SK-N-DZ (cell line): ENCODE measurements around the gene BPGM.

Experiments
- DNase-seq: peaks from one replicate; pipeline ENCODE4 v3.0.0-alpha.2; 2015; ENCODE audit warnings: low spot score

The BPGM gene

DNA sequence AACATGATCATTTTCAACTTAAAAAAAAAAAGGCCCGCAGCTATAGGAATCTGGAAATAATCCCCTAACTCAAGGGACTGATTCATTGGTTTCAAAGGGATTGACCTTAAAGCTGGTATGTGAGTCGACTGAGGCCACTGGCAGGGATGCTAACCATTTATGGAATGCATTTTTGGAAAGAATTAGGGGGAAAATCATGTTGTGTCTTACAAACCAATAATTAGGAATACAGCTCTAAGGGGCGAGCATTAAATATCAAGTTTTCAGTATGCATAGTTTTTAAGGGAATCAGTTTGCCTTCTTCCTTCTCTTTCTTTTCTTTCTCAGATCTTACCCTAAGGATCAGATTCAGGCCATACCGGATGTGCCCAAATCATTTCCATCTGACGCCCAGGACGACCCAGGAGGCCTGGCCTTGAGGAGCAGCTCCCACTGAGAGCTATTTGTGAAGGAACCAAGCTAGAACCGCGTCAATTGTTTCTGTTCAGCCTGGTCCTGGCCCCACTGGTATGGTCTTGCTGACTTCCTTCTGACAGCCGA lies 48.7 kb downstream of the BPGM start:
- no peak for DNase-seq

DNA sequence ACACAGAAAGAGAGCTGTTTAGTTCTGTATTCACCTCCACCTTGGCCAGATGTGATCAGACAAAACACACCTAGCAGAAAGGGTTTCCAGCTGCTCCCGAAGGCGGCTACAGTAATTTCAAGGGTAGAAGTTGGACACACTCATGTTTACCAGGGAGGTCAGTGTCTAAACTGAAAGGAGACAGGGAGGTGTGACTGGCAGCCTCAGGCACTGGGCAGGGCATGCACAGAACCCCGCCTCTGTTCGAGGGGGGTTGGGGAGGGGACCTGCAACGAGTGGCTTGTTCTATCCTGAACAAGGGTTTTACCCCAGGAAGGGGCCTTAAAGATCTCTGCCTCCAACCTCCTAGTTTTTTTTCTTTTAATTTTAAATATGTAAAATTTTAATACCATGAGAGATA lies 49.6 kb downstream of the BPGM start:
- DNase-seq: no peak

GRCh38 chr7:134697205-134697886 lies 50.7 kb downstream of the BPGM start:
- DNase-seq: no peak

DNA sequence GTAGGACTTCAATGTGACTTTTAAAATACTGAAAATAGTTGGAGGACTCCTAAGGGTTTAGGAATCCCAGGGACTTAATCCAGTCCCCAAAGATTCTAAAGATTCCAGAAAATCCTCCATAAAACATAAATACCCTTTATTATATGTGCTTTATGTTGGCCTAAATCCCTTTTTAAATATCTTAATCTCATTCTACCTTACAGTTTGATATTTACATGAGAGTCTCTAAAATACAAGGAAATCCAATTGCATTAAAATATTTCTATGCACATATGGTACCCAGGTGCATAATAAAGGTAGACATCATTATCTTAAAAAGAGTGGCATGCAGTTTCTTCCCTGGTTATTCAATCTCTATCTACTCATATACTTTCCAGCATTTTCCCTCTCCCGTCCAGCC lies 51.8 kb downstream of the BPGM start:
- no peak for DNase-seq

DNA sequence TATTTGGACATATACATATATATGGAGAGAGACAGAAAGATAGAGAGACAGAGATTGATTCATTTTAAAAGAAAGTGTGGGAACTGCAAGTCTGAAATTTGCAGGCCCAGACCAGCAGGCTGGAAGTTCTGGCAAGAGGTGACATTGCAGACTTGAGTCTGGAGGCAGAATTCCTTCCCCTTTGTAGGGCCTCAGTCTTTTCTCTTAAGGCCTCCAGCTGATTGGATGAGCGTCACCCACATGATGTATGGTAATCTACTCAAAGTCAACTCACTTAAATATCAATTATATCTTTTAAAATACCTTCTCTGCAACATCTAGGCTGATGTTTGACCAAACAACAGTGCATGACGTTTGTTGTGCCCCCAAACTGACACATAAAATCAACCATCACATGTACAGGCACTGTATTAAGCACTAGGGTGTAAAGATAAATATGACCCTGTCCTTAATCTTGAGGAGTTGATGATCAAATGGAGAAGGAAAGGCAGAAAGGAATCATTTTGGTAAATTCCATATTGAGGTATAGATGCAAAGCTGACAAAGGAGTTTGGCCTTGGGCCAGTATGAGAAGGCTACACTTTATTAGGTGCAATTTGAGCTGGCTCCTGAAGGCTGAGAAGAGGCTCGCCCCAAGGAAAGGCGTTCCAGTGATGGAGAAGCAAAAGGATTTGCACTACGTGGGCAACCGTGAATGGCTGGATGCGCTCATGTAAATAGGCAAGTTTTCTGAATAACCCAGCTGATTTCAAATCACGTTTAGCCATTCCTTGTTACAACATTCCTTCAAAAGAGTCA lies 52.6 kb downstream of the BPGM start:
- no peak for DNase-seq

DNA sequence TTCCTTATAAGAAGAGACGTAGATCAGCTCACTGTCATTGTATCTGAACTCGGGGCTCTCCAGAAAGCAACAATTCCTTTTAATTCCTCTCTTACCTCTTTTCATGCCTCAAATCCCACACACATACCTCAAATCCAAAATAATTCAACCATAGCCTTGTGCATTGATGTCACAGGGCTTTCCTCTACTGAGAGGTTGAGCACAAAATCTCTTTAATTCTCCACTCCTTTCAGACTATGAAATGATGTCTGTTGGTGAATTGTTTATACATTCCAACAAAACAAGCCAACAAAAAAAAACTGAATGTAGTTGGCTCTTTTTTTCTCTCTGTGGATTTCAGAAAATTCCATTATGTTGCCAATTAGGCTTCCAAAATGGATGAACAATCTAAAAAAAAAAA lies 53.2 kb downstream of the BPGM start:
- DNase-seq: no peak

DNA sequence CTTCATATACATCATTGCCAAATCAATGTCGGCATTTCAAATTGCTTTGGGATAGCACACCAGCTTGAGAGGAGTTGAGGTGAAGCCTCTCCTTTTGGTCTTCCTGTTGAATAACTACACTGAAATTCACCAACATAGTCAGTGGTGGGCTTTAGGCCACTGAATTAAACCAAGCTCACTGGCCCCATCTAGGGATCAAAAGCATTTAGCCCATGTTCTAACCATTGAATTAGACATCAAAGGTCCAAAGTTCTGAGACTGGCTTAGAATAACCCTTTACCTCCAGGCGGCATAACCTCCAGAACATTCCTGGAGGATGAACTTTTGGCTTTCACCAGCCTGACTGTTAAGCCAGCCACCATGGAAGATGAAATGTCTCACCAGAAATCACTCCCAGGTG lies 54.6 kb downstream of the BPGM start:
- DNase-seq: no peak

- no peak for DNase-seq
Measured at GRCh38 chr7:134702366-134703240, 56.0 kb downstream of the BPGM start.

DNA sequence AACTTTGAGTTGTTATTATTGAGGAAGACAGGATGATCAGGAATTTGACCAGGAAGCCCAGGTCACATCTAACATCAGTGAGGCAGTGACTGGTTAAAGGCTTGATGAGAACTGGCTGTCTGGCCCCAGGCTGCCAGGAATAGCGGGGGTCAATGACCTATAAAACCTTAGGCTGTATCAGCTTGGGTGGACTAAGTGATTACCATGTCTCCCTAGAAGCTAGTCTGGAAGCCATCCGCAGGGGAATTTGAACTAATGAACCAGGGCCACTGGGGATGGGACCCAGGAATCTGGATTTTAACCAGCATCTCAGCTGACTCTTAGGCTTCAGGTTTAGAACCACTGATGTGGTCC lies 56.6 kb downstream of the BPGM start:
- DNase-seq: no peak

DNA sequence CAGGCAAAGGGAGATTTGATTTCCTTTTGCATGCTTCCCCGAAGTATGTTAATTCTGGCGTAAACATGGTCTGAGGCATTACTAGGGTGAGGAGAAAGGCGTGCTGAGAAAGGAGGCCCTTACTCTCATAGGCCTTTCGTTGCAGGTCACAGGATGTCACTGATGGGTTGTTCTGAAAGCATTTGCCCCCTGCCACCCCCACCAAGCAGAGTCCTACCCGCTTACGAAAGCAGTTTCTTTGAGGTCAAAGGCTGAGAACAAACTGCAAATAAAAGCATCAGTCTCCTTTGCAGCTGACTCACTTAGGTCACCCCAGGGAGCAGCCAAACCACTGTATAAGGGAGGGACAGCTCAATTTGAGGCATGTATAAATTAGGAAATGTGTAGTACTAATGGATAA lies 57.1 kb downstream of the BPGM start:
- no peak for DNase-seq

DNA sequence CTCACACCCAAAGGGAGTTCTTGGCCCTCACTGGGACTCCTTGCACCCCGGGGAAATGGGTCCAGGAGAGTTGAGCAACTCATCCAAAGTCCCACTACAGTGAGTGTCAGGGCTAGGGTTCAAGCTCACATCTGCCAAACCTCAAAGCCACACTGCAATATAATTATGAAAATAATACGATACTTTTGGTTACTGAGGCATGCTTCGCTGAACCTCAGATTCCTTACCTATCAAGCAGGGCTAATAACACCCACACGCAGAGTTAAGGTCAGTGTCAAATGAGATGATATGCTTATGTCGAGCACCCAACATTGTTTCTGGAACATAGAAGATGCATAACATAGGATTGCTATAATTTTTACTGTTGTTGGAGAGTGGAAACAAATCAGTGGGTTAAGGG lies 58.2 kb downstream of the BPGM start:
- DNase-seq: no peak

DNA sequence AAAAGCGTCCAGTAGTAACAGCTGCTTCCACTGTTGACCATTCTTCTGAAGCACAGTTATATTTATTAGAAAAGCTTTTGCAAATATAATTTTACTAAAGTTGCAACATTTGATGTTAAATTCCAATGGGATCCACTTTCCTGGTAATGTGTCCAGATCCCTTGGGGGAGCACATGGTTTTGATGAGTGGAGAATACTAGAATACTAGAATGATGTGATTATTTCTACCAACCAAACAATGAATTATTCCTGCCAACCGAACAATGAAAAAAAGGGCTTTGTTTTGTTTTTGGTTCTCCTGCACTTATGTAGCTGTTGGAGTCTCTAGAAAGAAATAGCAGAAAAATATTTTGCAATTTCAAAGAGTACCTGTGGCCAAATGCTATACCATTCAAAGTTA lies 59.1 kb downstream of the BPGM start:
- no peak for DNase-seq

DNA sequence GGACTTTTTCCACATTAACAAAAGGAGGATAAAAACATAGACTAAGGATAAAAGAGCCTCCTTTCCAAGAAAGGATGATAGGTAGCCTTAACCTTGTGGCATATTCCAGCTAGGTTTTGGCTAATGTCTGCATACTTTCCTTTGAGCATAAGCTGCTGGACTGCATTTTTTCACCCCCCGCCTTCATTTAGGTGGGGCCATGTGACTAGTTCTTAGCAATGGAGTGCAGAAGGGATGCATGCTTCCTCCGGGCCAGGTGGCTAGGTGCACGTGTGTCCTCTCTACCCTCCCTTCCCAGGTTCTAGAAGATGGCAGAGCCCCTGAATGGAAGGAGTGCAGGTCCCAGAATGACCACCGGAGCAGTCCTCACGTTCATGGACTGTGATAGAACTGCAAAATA lies 59.8 kb downstream of the BPGM start:
- DNase-seq: no peak

DNA sequence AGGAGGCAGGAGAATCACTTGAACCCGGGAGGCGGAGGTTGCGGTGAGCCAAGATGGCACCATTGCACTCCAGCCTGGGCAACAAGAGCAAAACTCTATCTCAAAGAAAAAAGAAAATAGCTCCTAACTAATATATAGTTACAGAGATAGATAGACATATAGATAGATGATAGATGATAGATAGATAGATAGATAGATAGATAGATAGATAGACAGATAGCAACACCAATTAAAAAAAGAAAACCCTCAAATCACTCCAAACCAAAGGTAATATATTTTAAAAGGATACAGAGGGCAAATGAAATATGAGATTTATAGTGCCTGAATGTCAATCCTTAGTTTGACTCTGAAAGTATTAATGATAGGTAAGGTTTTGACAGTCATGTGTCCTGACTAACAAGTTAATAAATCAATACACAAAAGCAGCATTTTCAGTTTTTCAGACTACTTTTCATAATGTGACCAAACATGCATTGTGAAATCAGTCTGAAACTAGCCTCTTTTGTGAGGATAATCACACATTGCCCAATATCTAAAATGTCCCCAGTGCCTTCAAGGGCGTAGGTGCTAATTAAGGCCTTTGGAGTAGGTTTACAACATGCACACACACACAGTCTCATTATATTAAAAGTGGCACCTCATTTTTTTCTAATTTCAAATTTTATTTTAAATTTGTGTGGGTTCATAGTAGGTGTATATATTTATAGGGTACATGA lies 61.2 kb downstream of the BPGM start:
- no peak for DNase-seq

- no peak for DNase-seq
Measured at GRCh38 chr7:134708692-134709091, 62.0 kb downstream of the BPGM start.

DNA sequence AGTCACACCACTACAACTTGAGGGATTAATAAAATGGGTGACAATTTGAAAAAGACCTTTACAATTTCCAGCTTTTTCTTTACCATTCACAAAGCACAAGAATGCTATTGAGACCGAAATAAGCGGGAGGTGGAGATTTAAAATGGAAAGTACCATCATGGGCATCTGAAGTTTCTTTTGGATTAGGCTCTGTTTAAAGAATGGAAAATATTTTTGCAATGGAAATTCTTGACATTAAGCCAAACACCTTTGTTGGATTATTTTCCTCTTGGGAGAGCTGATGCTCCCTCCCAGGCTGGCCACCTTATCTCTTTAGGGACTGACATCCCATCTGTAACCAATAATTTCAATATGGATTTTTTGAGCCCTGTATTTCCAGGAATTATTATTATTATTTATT lies 62.5 kb downstream of the BPGM start:
- DNase-seq: no peak

DNA sequence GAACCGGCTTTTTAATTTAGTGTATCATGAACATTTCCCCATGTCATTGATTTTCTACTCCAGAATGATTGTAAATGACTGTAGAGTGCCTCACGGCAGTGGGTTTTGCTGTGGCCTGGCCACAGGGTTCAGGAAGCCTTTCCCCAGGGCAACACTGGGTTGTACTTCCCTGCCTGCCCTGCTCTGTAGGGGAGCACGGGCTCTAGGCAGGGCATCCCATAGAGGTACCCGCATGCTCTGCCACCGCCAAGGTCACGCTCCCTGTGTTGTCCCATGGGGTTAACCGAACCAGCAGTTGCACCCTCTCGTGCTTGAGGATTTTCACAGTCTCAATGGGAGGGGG lies 63.8 kb downstream of the BPGM start:
- no peak for DNase-seq

GRCh38 chr7:134710854-134711624 lies 64.4 kb downstream of the BPGM start:
- DNase-seq: no peak

- no peak for DNase-seq
Measured at GRCh38 chr7:134712196-134712595, 65.5 kb downstream of the BPGM start.

GRCh38 chr7:134714470-134715205 lies 68.0 kb downstream of the BPGM start:
- no peak for DNase-seq
